ENCODE results near the gene GLB1L2.
"Not testable (repeated sequence)": the region's sequence is repeated elsewhere in the genome, so short reads cannot be mapped to it uniquely, and the experiment has no call there.

GLB1L2 gene, protein sequence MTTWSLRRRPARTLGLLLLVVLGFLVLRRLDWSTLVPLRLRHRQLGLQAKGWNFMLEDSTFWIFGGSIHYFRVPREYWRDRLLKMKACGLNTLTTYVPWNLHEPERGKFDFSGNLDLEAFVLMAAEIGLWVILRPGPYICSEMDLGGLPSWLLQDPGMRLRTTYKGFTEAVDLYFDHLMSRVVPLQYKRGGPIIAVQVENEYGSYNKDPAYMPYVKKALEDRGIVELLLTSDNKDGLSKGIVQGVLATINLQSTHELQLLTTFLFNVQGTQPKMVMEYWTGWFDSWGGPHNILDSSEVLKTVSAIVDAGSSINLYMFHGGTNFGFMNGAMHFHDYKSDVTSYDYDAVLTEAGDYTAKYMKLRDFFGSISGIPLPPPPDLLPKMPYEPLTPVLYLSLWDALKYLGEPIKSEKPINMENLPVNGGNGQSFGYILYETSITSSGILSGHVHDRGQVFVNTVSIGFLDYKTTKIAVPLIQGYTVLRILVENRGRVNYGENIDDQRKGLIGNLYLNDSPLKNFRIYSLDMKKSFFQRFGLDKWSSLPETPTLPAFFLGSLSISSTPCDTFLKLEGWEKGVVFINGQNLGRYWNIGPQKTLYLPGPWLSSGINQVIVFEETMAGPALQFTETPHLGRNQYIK

DNA sequence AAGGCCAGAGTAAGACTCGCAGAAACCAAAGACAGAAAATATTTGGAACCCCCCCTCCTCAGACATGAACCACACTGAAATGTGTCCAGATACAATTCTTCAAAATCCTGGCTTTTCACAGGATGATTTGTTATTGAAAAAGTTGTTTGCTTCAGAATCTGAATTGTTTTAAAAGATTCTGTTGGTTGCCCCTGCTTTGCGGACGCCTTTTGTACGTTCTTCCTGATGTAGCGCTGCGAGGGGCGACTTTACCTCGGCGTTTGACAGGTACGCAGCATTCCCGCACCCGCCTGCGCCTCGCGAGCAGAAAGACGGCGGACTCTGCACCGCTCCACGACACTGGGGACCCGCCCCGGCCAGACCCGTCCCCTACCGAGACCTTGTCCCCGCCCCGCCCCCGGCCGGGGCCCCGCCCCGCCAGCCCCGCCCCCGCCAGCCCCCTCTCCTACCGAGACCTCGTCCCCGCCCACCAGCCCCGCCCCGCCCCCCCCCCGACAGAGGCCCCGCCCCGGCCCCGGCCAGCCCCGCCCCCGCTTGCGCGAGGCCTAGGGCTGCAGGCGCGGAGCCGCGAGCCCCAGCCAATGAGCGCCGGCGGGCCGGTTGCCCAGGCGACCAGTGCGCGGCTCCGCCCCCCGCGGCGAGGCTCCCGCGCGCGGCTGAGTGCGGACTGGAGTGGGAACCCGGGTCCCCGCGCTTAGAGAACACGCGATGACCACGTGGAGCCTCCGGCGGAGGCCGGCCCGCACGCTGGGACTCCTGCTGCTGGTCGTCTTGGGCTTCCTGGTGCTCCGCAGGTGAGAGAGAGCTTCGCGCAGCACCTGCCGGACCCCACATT is at the start of gene GLB1L2:
Gene GLB1L2 (plus strand): TSS at position 635 of the 835 bp plus-strand sequence. CDS start 74 bp downstream, at position 709.
- DNase-seq (ENCODE audit: low read depth in 2 of 2) = peak; percentile 59 to 61

DNA sequence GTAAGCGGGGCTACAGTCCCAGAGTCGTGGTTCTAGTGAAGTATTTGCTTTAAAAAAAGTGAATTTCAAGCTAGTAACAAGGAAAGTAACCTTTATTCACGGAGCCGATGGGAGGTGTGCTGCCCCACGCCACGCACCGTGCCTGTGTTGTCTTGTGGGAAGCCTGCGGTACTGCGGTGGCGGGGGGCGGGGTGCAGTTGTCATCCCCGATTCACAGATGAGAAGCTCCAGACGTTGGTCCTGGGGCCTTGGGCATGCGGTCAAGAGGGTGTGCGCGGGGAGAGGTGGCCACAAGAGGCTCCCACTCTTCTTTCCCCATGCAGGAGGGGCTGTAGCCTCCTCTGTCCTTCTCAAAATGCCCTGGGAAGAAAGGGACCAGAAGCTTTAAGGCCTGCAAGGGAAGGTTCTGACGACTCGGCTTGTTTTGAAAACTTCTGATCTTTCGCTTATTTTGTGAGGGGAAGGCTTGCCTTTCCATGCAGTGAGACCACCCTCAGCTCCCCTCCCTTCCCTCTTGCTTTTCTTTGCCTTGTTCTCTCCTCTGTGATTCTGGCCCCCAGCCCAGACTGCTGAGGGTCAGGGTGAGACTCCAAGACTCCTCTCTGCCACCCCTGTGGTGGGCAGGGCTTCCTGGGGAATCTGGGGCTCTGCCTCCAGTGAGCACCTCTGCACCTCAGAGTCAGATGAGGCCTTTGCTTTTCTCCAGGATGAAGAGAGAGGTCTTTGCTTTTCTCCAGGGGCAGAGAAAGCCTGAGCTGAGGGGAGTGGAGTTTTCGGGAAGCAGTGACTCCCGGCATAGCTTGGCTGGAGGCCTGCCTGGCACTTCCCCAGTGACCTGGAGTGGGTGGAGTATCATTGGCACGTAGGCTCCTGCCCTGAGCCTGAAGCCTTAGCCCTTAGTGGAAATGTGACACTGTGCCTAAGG is 49.4 kb upstream of the GLB1L2 start:
- DNase-seq (ENCODE audit: low read depth in 2 of 2) = no peak

DNA sequence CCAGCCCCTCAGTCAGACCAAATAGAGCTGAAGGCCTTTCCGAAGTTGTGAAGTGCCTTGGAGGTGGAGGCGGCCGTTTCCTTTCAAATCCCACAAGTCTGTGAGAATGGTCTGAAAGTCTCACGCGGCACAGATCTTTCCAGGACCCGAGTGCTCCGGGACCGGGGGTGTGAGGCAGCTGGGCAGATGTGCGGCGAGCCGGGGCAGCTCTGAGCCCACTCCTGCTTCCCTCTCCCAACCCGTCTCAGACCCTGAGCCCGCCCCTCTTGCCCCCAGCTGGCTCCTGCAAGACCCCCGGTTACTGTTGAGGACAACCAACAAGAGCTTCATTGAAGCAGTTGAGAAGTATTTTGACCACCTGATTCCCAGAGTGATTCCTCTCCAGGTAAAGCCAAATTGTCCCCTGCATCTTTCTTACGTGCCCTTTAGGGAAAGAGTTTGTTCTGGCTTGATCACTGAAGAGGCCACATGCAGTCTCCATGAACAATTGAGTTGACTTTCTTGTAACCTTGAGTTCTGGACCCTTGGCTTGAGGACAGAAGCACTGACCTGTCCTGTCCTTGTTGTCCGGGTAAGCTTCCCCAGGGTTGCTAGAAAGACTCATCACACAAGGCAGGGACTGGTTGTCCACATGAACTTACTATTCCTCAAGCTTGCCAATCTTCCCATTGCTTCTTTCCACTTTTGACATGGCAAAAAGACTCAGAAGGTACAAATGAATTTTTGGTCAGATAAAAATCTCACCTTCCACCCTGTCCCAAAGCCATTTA is 48.1 kb upstream of the GLB1L2 start:
- no peak for DNase-seq (ENCODE audit: low read depth in 2 of 2)

DNA sequence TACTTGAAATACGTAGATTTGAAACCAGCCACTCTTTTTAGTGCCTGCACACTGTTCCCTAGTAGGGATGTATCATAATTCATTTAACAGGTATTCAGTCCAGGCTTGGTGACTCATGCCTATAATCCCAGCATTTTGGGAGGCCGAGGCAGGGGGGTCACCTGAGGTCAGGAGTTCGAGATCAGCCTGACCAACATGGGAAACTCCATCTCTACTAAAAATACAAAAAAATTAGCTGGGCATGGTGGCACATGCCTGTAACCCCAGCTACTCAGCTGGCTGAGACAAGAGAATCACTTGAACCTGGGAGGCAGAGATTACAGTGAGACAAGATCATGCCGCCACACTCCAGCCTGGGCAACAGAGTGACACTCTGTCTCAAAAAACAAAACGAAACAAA is 47.4 kb upstream of the GLB1L2 start:
- DNase-seq (ENCODE audit: low read depth in 2 of 2) = not testable (repeated sequence)

DNA sequence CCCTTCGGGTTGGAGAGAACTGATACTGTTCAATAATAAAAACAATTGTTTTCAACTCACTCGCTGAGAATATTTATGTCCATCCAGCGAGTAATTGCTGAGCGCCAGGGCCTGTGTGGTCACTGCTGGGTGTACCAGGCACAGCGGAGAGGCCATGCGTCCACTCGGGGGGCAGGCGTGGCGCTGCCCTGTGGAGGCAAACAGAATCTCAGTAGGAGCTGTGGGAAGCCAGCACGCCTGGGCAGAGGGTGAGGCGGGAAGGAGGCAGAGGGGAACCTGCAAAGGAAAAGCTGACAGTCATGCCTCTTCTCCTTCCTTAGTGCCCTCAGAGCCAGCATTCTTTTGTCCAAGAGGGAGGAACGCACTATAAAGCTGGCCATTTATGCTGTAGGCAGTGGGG is 44.2 kb upstream of the GLB1L2 start:
- no peak for DNase-seq (ENCODE audit: low read depth in 2 of 2)

DNA sequence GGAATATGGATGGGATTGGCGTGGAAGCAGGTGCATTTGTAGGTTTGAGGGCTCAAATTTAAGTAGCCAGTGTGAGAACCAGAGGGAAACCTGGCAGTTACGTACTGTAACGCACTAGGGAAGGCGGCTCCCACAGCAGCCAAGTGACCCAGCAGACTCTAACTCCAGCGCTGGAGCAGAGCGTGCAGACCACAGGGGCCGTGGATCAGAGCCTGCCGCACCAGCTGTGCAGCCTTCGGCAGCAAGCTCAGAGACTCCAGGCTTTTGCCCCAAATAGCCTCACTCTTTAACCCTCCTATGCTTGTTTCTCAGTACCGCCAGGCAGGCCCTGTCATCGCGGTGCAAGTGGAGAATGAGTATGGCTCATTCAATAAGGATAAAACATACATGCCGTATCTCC is 43.3 kb upstream of the GLB1L2 start:
- DNase-seq (ENCODE audit: low read depth in 2 of 2) = no peak

DNA sequence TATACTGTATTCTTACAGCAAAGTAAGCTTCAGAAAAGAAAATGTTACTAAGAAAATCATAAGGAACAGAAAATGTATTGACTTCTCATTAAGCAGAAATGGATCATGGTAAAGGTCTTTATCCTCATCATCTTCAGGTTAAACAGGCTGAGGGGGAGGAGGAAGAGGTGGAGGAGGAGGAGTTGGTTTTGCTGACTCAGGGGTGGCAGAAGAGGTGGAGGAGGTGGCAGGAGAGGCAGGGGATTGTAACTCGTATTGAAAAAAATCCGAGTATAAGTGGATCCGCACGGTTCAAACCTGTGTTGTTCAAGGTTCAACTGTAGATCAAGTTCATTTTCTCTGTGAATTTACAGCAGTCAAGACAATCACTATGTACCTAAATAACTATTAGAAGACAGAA is 42.6 kb upstream of the GLB1L2 start:
- DNase-seq (ENCODE audit: low read depth in 2 of 2) = no peak

DNA sequence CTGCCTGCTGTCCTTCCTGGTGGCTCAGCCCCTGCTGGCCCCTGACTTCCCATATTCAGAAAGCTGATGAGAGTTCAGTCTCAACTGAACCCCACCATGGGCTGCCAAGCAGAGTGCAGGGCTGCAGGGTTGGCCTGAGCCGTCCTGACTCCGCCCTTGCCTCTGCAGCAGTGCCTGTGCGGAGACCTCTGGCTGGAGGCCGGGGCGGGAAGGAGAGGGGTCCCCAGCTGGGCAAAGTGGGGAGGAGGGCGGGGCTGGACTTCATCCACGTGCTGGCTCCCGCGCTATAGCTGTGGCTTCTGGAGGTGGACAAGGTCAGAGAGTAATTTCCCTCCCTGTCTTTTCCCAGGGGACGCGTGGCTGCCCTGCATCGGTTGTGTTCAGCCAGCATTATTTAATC is 42.0 kb upstream of the GLB1L2 start:
- no peak for DNase-seq (ENCODE audit: low read depth in 2 of 2)

DNA sequence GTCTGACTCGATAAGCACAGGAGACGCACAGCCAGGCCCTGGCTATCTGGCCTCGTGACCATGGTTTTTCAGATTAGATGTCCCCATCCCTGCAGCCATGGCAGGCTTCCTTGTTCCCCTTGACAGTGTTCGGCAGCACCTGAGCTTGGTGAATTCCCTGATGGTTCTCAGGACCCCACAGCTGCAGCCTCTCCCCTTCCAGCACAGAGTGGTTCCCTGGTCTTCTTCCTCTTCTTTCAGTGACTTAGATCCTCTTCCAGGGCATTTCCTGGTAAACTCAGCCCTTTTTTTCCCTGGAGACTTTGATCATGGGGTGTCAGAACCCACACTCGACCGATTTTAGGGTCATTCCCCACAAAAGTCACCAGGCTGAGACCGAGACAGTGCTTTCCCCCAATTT is 41.1 kb upstream of the GLB1L2 start:
- no peak for DNase-seq (ENCODE audit: low read depth in 2 of 2)

DNA sequence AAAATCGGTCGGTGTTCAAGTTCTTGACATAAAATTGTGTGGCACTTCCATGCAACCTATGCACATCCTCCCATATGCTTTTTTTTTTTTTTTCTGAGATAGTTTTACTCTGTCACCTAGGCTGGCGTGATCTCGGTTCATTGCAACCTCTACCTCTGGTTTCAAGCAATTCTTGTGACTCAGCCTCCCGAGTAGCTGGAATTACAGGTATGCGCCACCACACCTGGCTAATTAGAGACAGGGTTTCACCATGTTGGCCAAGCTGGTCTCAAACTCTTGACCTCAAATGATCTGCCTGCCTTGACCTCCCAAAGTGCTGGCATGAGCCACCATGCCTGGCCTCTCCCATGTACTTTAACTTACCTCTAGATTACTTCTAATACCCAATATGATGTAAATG is 40.6 kb upstream of the GLB1L2 start:
- DNase-seq (ENCODE audit: low read depth in 2 of 2) = no peak

DNA sequence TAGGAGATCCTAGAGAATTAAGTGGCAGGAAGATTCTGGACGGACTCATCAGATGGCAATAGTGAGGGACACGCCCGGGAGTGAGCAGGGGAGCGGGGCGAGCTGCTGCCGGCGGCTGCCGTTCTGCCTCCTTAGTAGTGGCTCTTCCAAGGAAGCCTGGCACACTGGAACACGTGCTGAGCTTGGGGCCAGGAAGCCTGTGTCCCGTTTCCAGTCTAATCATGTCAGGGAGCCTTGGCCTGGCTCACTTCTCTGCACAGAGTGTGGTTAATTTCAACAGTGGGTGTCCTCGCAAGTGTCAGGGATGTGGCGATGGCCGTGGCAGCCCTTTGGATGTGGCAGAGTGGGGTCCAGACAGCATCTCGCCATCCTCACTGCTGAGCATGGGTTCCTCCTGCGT is 39.1 kb upstream of the GLB1L2 start:
- DNase-seq (ENCODE audit: low read depth in 2 of 2) = no peak

DNA sequence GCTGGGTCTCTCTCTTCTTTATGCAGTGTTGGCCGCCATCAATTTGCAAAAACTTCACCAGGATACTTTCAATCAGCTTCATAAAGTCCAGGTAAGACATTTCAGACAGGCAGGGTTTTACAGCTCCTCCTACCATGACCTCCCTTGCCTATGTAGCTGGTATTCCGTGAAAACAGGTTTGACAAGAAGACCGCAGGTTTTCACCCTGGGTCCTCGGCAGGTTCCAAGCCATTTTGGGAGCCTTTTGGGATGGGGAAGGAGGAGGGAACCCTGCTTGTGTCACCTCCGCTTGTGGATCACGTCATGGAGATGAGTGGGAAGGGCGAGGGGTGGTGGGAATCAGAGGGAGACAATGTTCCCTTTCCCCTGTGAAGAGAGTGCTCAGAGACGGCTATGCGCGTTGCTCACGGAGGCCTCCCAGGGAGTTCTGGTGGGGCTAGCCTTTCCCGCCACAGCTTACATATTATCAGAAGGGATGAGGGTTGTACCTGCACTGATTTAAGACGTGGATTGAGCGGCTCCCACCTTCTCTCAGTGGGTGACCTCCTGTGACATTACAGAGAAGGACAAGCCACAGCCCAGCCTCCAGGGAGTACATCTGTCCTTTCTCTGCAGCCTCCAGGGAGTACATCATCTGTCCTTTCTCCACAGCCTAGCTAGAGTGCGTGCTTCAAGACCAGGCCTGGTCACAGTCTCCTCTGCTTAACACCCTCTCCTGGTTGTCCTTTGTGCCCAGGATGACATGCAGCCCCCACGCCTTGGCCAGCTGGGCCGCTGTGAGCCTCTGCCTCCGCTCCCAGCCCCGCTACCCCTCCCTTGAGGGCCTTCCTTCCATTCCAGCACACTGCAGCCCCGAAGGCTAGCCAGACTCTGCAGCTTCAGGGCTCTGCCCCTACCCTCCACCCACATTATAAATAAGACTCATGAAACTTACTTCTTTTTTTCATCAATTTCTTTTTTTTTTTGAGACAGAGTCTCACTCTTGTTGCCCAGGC is 38.4 kb upstream of the GLB1L2 start:
- DNase-seq (ENCODE audit: low read depth in 2 of 2) = no peak

DNA sequence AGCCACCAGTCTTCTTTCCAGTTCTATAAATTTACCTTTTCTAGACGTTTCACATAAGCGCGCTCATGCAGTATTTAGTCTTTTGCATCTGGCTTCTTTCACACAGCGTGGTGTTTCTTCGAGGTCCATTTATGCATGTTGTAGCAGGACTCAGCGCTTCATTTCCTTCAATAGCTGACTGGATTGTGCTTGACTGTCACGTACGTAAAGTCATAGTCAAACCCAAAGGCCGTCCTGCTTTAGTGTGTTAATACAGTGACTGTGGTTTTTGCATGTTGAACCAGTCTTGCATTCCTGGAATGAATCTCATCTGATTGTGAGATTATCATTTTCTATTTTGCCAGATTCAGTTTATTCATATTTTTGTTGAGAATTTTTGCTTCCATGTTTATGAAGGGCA is 37.1 kb upstream of the GLB1L2 start:
- no peak for DNase-seq (ENCODE audit: low read depth in 2 of 2)

DNA sequence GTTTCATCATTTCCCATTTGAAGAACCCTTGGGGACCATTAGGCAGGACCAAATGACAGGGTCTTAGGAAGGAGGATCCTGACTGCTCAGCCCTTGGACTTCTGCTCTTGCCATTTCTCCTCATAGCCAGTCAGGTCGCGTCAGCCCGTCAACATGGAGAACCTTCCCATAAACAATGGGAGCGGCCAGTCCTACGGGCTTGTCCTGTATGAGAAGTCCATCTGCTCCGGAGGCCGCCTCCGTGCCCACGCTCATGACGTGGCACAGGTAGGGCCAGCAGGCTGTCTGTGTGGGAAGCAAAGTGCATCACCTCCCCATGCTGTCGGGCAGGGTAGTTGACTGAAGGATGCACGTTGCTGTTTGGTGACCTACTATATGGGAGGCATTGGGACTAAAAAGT is 19.6 kb upstream of the GLB1L2 start:
- DNase-seq (ENCODE audit: low read depth in 2 of 2) = no peak

DNA sequence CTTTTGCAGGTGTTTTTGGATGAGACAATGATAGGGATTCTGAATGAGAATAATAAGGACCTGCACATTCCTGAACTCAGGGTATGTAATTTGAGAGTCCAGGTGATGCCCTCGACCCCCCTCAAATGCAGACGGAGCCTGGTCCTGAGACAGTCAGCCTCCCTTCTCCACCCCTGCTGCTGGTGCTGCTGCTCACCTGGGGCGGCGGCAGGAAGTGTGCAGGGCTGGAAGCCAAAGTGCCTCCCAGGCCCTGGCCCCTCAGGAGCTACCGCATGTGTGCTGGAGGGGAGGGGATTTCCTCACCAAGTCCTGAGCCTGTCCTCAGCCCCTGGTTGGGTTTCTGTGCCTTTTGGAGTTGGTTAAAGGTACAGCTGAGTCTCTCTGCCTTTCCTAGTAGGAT is 19.0 kb upstream of the GLB1L2 start:
- DNase-seq (ENCODE audit: low read depth in 2 of 2) = no peak

DNA sequence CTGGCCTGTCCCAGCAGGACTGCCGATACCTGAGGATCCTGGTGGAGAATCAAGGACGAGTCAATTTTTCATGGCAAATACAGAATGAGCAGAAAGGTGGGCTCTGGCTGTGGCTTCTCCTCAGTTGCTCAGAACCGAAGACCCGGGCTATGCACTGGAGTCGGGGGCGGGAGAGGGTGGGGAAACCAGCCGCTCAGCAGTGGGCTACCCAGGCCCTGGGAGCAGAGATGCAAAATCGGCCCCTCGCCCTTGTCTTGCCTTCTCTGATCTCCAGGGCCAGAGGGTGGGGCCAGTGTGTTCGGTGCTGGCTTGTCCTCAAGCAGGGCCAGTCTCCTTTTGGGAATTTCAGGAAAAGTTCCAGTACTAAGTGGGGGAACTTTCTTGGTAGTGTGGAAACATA is 18.4 kb upstream of the GLB1L2 start:
- DNase-seq (ENCODE audit: low read depth in 2 of 2) = no peak

DNA sequence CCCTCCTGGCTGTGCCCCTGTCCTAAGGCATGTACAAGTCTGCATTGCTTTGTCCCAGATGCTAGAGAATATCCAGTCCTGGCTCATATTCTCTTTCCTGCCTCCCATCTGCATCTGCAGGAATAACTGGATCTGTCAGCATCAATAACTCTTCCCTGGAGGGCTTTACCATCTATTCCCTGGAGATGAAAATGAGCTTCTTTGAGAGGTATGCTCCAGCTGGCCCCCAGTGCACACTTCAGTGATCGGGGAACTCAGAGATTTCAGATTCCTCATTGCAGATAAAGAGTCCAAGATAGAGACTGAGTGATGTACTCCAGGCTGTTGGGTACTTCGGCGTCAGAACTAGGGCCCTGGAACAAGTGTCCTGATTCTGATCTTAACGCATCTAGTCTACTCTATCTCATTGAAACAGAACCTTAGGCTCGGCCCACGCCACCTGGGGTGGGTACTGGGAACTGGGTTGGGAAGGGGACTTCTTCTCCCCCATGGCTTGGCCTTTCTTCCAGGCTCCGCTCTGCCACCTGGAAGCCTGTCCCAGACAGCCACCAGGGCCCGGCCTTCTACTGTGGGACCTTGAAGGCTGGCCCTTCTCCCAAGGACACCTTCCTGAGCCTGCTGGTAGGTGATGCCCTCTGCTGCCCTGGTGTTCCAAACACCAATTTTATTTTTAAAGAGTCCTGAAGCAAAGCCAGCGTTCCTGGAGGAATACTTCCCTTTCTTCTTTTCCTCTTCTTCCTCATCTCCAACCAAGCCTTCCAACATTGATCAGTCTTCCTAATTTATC is 17.8 kb upstream of the GLB1L2 start:
- DNase-seq (ENCODE audit: low read depth in 2 of 2) = no peak

DNA sequence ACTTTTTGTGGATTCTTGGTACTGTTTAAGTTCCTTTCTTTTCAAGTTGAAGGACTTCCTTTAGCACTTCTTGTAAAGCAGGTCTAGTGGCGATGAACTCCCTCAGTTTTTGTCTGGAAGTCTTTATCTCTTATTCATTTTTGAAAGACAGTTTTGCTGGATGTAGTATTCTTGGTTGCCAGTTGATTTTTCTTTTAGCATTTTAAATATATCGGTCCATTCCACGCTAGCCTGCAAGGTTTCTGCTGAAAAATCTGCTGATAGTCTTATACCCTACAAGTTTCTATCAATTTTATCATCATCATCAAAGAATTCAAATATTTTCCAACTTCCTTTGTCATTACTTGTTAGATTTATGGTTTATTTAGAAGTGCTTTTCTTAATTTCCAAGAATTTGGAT is 14.7 kb upstream of the GLB1L2 start:
- no peak for DNase-seq (ENCODE audit: low read depth in 2 of 2)

DNA sequence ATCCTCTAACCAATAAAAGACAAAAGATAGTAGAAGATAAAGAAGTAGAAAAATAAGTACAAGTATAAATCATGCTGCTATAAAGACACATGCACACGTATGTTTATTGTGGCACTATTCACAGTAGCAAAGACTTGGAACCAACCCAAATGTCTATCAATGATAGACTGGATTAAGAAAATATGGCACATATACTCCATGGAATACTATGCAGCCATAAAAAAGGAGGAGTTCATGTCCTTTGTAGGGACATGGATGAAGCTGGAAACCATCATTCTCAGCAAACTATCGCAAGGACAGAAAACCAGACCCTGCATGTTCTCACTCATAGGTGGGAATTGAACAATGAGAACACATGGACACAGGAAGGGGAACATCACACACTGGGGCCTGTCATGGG is 10.4 kb upstream of the GLB1L2 start:
- not testable (repeated sequence) for DNase-seq (ENCODE audit: low read depth in 2 of 2)

Data from stimulated activated CD4-positive, alpha-beta T cell treated with anti-CD3 and anti-CD28 coated beads, Interleukin-1b, Interleukin-23, amount 100 ng/mL, for 1 hour (primary cell).